GM12878 (cell line): Measurements from ENCODE around the gene AKNA. TPM values are rescaled to one million over a fixed set of nuclear protein-coding genes. Genes with fewer than 3 reads are reported as not detected.

ENCODE experiments used
- ATAC-seq: fragments of 200-7000 bp; cut with Tn5 transposase; 3 replicates; pipeline ENCODE4 v1.9.1; 2020; ENCODE audit warnings: mild to moderate bottlenecking, moderate library complexity
- BruUV-seq: library from RNA; stranded (reverse); fragments of 400-500 nt; replicated peaks from 2 replicates; lab custom pipeline; 2021; lab: Mats Ljungman, UMichigan
- CTCF ChIA-PET: fragments of 300-600 bp; sonication (Branson Sonifier 250); formaldehyde crosslinking; extraction: SDS; loops from one replicate; lab custom pipeline; 2021; ENCODE audit warnings: inconsistent platforms; lab: Yijun Ruan, JAX
- POLR2A ChIA-PET: fragments of 350-600 bp; formaldehyde crosslinking; extraction: SDS; loops from one replicate; lab custom pipeline; 2021; ENCODE audit warnings: inconsistent platforms; lab: Charles Lee
- RAD21 ChIA-PET: fragments of 300-600 bp; sonication (Branson Sonifier 250); formaldehyde crosslinking; loops from one replicate; lab custom pipeline; 2023; ENCODE audit warnings: antibody characterized with exemption; ENCODE audit not compliant: unreplicated experiment; lab: Charles Lee
- SMC1A ChIA-PET: fragments of 300-600 bp; sonication (Branson Sonifier 250); formaldehyde crosslinking; loops from one replicate; lab custom pipeline; 2023; ENCODE audit not compliant: unreplicated experiment, uncharacterized antibody; lab: Charles Lee
- DNase-seq: peaks from one replicate; pipeline ENCODE4 v3.0.0-alpha.2; 2011; ENCODE audit warnings: low read depth, low spot score
- FAIRE-seq: peaks from 3 replicates; lab custom pipeline; 2011; peaks lifted over from hg19 to GRCh38; lab: Jason Lieb, UNC
- H2AFZ ChIP-seq: 2 replicates; pipeline ENCODE4 v1.6.0; 2011; ENCODE audit warnings: low read depth, low read length, control low read depth; ENCODE audit not compliant: control insufficient read depth
- H3K27ac ChIP-seq: 2 replicates; pipeline ENCODE4 v1.5.1; 2011; ENCODE audit warnings: control low read depth; ENCODE audit not compliant: control insufficient read depth, insufficient read depth
- H3K27me3 ChIP-seq, 2 experiments: replicated peaks in 1 of 2; 2 replicates each; pipeline versions ENCODE4 v1.6.0 to v1.6.1; 2011; ENCODE audit warnings: low read length in 1 of 2; ENCODE audit not compliant: control insufficient read depth in 2 of 2, insufficient read depth in 2 of 2
- H3K36me3 ChIP-seq, 2 experiments: 2 replicates each; pipeline ENCODE4 v1.5.1; 2011; ENCODE audit warnings: low read length in 1 of 2; ENCODE audit not compliant: control insufficient read depth in 2 of 2, insufficient read depth in 2 of 2
- H3K4me1 ChIP-seq: 2 replicates; pipeline ENCODE4 v1.6.1; 2011; ENCODE audit warnings: mild to moderate bottlenecking, low read length, moderate library complexity, mixed read lengths; ENCODE audit not compliant: control insufficient read depth, insufficient read depth
- H3K4me2 ChIP-seq: 2 replicates; pipeline ENCODE4 v1.6.0; 2011; ENCODE audit warnings: control low read depth; ENCODE audit not compliant: control insufficient read depth, insufficient read depth
- H3K4me3 ChIP-seq: fragments of 200-600 bp; sonication (generic); 2 replicates; pipeline ENCODE4 v1.5.1; 2016
- H3K79me2 ChIP-seq: 2 replicates; pipeline ENCODE4 v1.6.0; 2011; ENCODE audit warnings: low read length; ENCODE audit not compliant: control insufficient read depth, insufficient read depth
- H3K9ac ChIP-seq: 2 replicates; pipeline ENCODE4 v1.8.0; 2011; ENCODE audit warnings: low read length, control low read depth, mixed read lengths; ENCODE audit not compliant: control insufficient read depth, insufficient read depth
- H3K9me3 ChIP-seq: replicated peaks from 3 replicates; pipeline ENCODE4 v1.5.1; 2011; ENCODE audit warnings: mild to moderate bottlenecking, low read length; ENCODE audit not compliant: control insufficient read depth, insufficient read depth
- H4K20me1 ChIP-seq: 2 replicates; pipeline ENCODE4 v1.6.0; 2011; ENCODE audit not compliant: control insufficient read depth, insufficient read depth
- BHLHE40 ChIP-seq, 2 experiments: fragments of 450-650 bp in 1 of 2; IDR thresholded peaks; 2 replicates each; pipeline ENCODE4 v1.6.1; 2011 to 2017; ENCODE audit warnings: low read depth in 2 of 2, borderline replicate concordance in 1 of 2, improper control_type of control experiment in 1 of 2, low read length in 1 of 2, mild to moderate bottlenecking in 1 of 2
- EP300 ChIP-seq, 2 experiments: fragments of 150-350 bp in 1 of 2; IDR thresholded peaks; 2 replicates each; pipeline ENCODE4 v1.6.1; 2011 to 2012; ENCODE audit warnings: low read depth in 2 of 2, low read length in 2 of 2, borderline replicate concordance in 1 of 2, improper control_type of control experiment in 1 of 2, inconsistent platforms in 1 of 2; ENCODE audit not compliant: control insufficient read depth in 1 of 2
- LARP7 ChIP-seq: fragments of 450-650 bp; IDR thresholded peaks from 2 replicates; pipeline ENCODE4 v1.6.1; 2017; ENCODE audit warnings: mild to moderate bottlenecking
- SMARCA5 ChIP-seq: fragments of 450-650 bp; IDR thresholded peaks from 2 replicates; pipeline ENCODE4 v1.6.1; 2017; ENCODE audit warnings: mild to moderate bottlenecking
- SMC3 ChIP-seq: IDR thresholded peaks from 2 replicates; pipeline ENCODE4 v1.6.1; 2011; ENCODE audit warnings: low read length, improper control_type of control experiment, borderline replicate concordance
- STAT3 ChIP-seq: IDR thresholded peaks from 2 replicates; pipeline ENCODE4 v1.6.1; 2011; ENCODE audit warnings: low read depth, low read length, improper control_type of control experiment
- ZBTB11 ChIP-seq: fragments of 450-650 bp; formaldehyde crosslinking; IDR thresholded peaks from 2 replicates; pipeline ENCODE4 v1.5.0; 2022; ENCODE audit warnings: mild to moderate bottlenecking, missing genetic modification characterization
- ZNF384 ChIP-seq: IDR thresholded peaks from 2 replicates; pipeline ENCODE4 v1.6.1; 2012; ENCODE audit warnings: low read depth, mild to moderate bottlenecking, low read length, improper control_type of control experiment, borderline replicate concordance
- WGBS: methylation state at CpG from one replicate; pipeline ENCODE4 v1.1.6; 2016; ENCODE audit warnings: low lambda C conversion rate; ENCODE audit not compliant: insufficient replicate concordance, insufficient coverage; ENCODE audit errors: missing lambda C conversion rate; 5-methylcytosine and 5-hydroxymethylcytosine counted together
- in situ Hi-C: fragments of 300-500 bp; cut with MboI; formaldehyde crosslinking; loops from 9 replicates; pipeline ENCODE4 v1.14.3; 2018; ENCODE audit warnings: mixed read lengths
- intact Hi-C: fragments of 100-400 bp; cut with micrococcal nuclease; formaldehyde crosslinking; loops from one replicate; pipeline ENCODE4 v1.14.2; 2022; ENCODE audit not compliant: unreplicated experiment
- polyA plus RNA-seq, 11 experiments: library from polyadenylated mRNA; depleted of rRNA in 4 of 11; unstranded in 6 of 11; stranded (reverse) in 5 of 11; fragments of >200 nt; fragmentation: Nextera tagmentation in 4 of 11; fragmentation: Illumina TruSeq in 1 of 11; extraction: Ambion mirVana in 4 of 11; extraction: Trizol in 1 of 11; gene quantifications; 1 replicate in 1 of 11; 2 replicates in 10 of 11; pipeline versions ENCODE4 v1.2.1 to v1.2.3, GENCODE V29; 2011 to 2016; ENCODE audit warnings: inconsistent platforms in 2 of 11, missing spikeins in 2 of 11, low read depth in 1 of 11
- total RNA-seq, 4 experiments: library from RNA; depleted of rRNA in 3 of 4; stranded (reverse); fragments of >200 nt in 3 of 4; fragmentation: Illumina TruSeq in 1 of 4; extraction: Trizol in 1 of 4; gene quantifications; 2 replicates each; pipeline versions ENCODE4 v1.2.1 to v1.2.3, GENCODE V29; 2013 to 2021

Gene AKNA
- total and polyA plus RNA-seq, 10 of the 15 experiments (the other 5 are each of a cell fraction or from before 2014, with no cell fraction given): 1.6 to 132 (median 35.3) TPM

- TF ChIP-seq SMC3 (no peak), BHLHE40 (IDR thresholded peaks at IDR 0.05; ENCODE audit: borderline replicate concordance in 1 of 2, low read depth in 2 of 2, low read length in 1 of 2) (no peak), ZBTB11 (CRISPR knock-in tag) (no peak), ZNF384 (no peak), STAT3 (no peak)
- TF ChIP-seq, all 136 proteins: peak for 0
These were observed 102.5 kb downstream of the AKNA start (continued) for GRCh38 chr9:114285166-114285867.

- Histone ChIP-seq H3K9me3 (no peaks in the 10 kb centered on the region), H3K4me2 (no peak overlapping the region), H3K27me3 (peaks cover 0 to 3% of the 10 kb centered on the region in 2 experiments; a peak in 1 of 4 replicates), H3K9ac (no peak overlapping the region), H3K36me3 (no peaks in the 10 kb centered on the region), H2AFZ (no peak overlapping the region), H3K4me1 (no peaks in the 10 kb centered on the region), H3K27ac (no peak overlapping the region), H4K20me1 (no peaks in the 10 kb centered on the region), H3K79me2 (no peaks in the 10 kb centered on the region), H3K4me3 (no peak overlapping the region)
- in situ Hi-C loops: loop anchor here (10.0 to 25.0 kb wide), 2 partner anchors 130 to 197 kb away; partner anchors contain the start of genes AMBP, COL27A1 and KIF12
- RAD21 ChIA-PET: no interaction called here
- no peak for FAIRE-seq
- 16% methylated on average over 11 of the region's 11 CpGs for WGBS
- no TSS peak for BruUV-seq
- CTCF ChIA-PET: no interaction called here
- SMC1A ChIA-PET: no interaction called here
- intact Hi-C loops: no loop called here
- DNase-seq: no peak
- TF ChIP-seq LARP7: no peak
- no peak for TF ChIP-seq SMARCA5
- no peak for TF ChIP-seq EP300 (IDR thresholded peaks at IDR 0.05; ENCODE audit: borderline replicate concordance in 1 of 2, control insufficient read depth in 1 of 2, low read depth in 2 of 2, low read length in 2 of 2)
- ATAC-seq: no peak
- POLR2A ChIA-PET: no interaction called here
These were observed 103.3 kb downstream of the AKNA start for GRCh38 chr9:114284316-114285060.
